Endothelial cell of umbilical vein (primary cell): ENCODE data around the gene LDLRAD4. TPM values are rescaled to one million over a fixed set of nuclear protein-coding genes. Genes with fewer than 3 reads are reported as not detected.

ENCODE experiments used
- BruUV-seq: library from RNA; stranded (reverse); fragments of 400-500 nt; replicated peaks from 2 replicates; lab custom pipeline; 2021; lab: Mats Ljungman, UMichigan
- CTCF ChIA-PET: fragments of 300-600, 350-600 bp; sonication (Branson Sonifier 250); formaldehyde crosslinking; loops from one replicate; lab custom pipeline; 2021; ENCODE audit warnings: antibody characterized with exemption, inconsistent platforms; lab: Charles Lee
- POLR2A ChIA-PET: fragments of 300-600, 350-600 bp; sonication (Branson Sonifier 250); formaldehyde crosslinking; loops from one replicate; lab custom pipeline; 2021; ENCODE audit warnings: antibody characterized with exemption, inconsistent platforms; lab: Charles Lee
- DNase-seq: peaks from one replicate; pipeline ENCODE4 v3.0.0-alpha.2; 2011; ENCODE audit warnings: low read depth, low spot score
- FAIRE-seq: peaks from 2 replicates; lab custom pipeline; 2011; peaks lifted over from hg19 to GRCh38; lab: Jason Lieb, UNC
- H2AFZ ChIP-seq: 2 replicates; pipeline ENCODE4 v1.6.0; 2012; ENCODE audit warnings: low read depth, low read length, control low read depth, inconsistent platforms
- H3K27ac ChIP-seq: 2 replicates; pipeline ENCODE4 v1.5.1; 2011; ENCODE audit warnings: low read depth, mild to moderate bottlenecking, control low read depth, low read length, moderate library complexity; ENCODE audit not compliant: insufficient read depth
- H3K27me3 ChIP-seq, 2 experiments: 2 replicates each; pipeline versions ENCODE4 v1.6.0 to v1.6.1; 2011; ENCODE audit warnings: low read length in 2 of 2, mixed read lengths in 1 of 2; ENCODE audit not compliant: control insufficient read depth in 2 of 2, insufficient read depth in 2 of 2
- H3K36me3 ChIP-seq, 2 experiments: 2 replicates in 1 of 2; 3 replicates in 1 of 2; pipeline ENCODE4 v1.5.1; 2011; ENCODE audit warnings: low read length in 2 of 2, mild to moderate bottlenecking in 1 of 2, moderate library complexity in 1 of 2; ENCODE audit not compliant: control insufficient read depth in 2 of 2, insufficient read depth in 2 of 2; ENCODE audit errors: extremely low read depth in 1 of 2
- H3K4me1 ChIP-seq: 3 replicates; pipeline ENCODE4 v1.5.1; 2011; ENCODE audit warnings: mild to moderate bottlenecking, low read length; ENCODE audit not compliant: control insufficient read depth, insufficient read depth; ENCODE audit errors: extremely low read depth
- H3K4me2 ChIP-seq: 2 replicates; pipeline ENCODE4 v1.6.1; 2011; ENCODE audit warnings: low read length, control low read depth, mixed read lengths; ENCODE audit not compliant: insufficient read depth
- H3K4me3 ChIP-seq, 3 experiments: fragments of 200-600 bp in 1 of 3; sonication (generic), shearing (Covaris generic) in 1 of 3; replicated peaks in 1 of 3; 2 replicates each; pipeline ENCODE4 v1.5.1; 2011 to 2016; ENCODE audit warnings: control low read depth in 3 of 3, low read length in 3 of 3, mild to moderate bottlenecking in 2 of 3, inconsistent platforms in 1 of 3, low read depth in 1 of 3, moderate library complexity in 1 of 3; ENCODE audit not compliant: insufficient read depth in 1 of 3
- H3K79me2 ChIP-seq: 2 replicates; pipeline ENCODE4 v1.6.0; 2012; ENCODE audit warnings: low read length, inconsistent platforms; ENCODE audit not compliant: control insufficient read depth, insufficient read depth
- H3K9ac ChIP-seq: replicated peaks from 2 replicates; pipeline ENCODE3; 2011; ENCODE audit warnings: low read length, control low read depth; ENCODE audit not compliant: insufficient read depth; ENCODE audit errors: extremely low read depth
- H3K9me1 ChIP-seq: replicated peaks from 3 replicates; pipeline ENCODE4 v1.6.0; 2011; ENCODE audit warnings: mild to moderate bottlenecking, low read length; ENCODE audit not compliant: control insufficient read depth, insufficient read depth; ENCODE audit errors: extremely low read depth
- H3K9me3 ChIP-seq: replicated peaks from 2 replicates; pipeline ENCODE4 v1.5.1; 2012; ENCODE audit warnings: low read length, inconsistent platforms; ENCODE audit not compliant: control insufficient read depth, insufficient read depth
- H4K20me1 ChIP-seq: replicated peaks from 2 replicates; pipeline ENCODE3; 2011; ENCODE audit warnings: mild to moderate bottlenecking, low read length; ENCODE audit not compliant: control insufficient read depth, insufficient read depth; ENCODE audit errors: extremely low read depth
- GATA2 ChIP-seq: IDR thresholded peaks from 2 replicates; pipeline ENCODE4 v1.7.0; 2011; ENCODE audit warnings: low read depth, mild to moderate bottlenecking, moderate library complexity, mixed read lengths, low read length; ENCODE audit not compliant: insufficient read length, insufficient read depth
- JUN ChIP-seq: IDR thresholded peaks from 2 replicates; pipeline ENCODE4 v1.6.1; 2011; ENCODE audit warnings: borderline replicate concordance, low read depth; ENCODE audit not compliant: insufficient read length, insufficient read depth
- MYC ChIP-seq: IDR thresholded peaks from one replicate; pipeline ENCODE4 v1.6.1; 2011; ENCODE audit warnings: mild to moderate bottlenecking, low read depth, low read length
- POLR2AphosphoS5 ChIP-seq: IDR thresholded peaks from 2 replicates; pipeline ENCODE4 v1.6.1; 2012; ENCODE audit warnings: low read depth, mild to moderate bottlenecking, control low read depth, low read length, moderate library complexity; ENCODE audit not compliant: insufficient read depth
- dilution Hi-C: fragments of 300-500 bp; cut with MboI; formaldehyde crosslinking; loops from one replicate; pipeline ENCODE4 v1.15.0; 2019; ENCODE audit warnings: low sequenced_read_pairs; ENCODE audit not compliant: extremely low pct_ligation_motif_present
- intact Hi-C: fragments of 100-400 bp; cut with micrococcal nuclease; formaldehyde crosslinking; loops from one replicate; pipeline ENCODE4 v1.10.0; 2022
- polyA plus RNA-seq, 4 experiments: library from polyadenylated mRNA; depleted of rRNA in 3 of 4; stranded (reverse) in 3 of 4; unstranded in 1 of 4; fragments of >200 nt; gene quantifications; 2 replicates each; pipeline versions ENCODE4 v1.2.1 to v1.2.3, GENCODE V29; 2011 to 2012; ENCODE audit warnings: missing spikeins in 1 of 4
- total RNA-seq: library from RNA; stranded (reverse); gene quantifications from 2 replicates; pipeline ENCODE4 v1.2.3, GENCODE V29; 2021
- TF ChIP-seq, protein P1 (sequence below), 2 donors: IDR thresholded peaks; 1 replicate in 1 of 2; 2 replicates in 1 of 2; pipeline ENCODE4 v1.5.1; 2011; ENCODE audit warnings: low read length in 2 of 2, mild to moderate bottlenecking in 2 of 2, moderate library complexity in 2 of 2, control low read depth in 1 of 2, inconsistent platforms in 1 of 2, low read depth in 1 of 2; ENCODE audit not compliant: insufficient read depth in 1 of 2; ENCODE audit errors: extremely low read depth in 1 of 2
- TF ChIP-seq, protein P2 (sequence below): IDR thresholded peaks from 2 replicates; pipeline ENCODE4 v1.6.1; 2011; ENCODE audit not compliant: insufficient read depth, insufficient read length

LDLRAD4 gene
- total and polyA plus RNA-seq, 2 donors (not counting 3 experiments of a cell fraction or from before 2014, with no cell fraction given) = 5.2 to 6.5 TPM

DNA sequence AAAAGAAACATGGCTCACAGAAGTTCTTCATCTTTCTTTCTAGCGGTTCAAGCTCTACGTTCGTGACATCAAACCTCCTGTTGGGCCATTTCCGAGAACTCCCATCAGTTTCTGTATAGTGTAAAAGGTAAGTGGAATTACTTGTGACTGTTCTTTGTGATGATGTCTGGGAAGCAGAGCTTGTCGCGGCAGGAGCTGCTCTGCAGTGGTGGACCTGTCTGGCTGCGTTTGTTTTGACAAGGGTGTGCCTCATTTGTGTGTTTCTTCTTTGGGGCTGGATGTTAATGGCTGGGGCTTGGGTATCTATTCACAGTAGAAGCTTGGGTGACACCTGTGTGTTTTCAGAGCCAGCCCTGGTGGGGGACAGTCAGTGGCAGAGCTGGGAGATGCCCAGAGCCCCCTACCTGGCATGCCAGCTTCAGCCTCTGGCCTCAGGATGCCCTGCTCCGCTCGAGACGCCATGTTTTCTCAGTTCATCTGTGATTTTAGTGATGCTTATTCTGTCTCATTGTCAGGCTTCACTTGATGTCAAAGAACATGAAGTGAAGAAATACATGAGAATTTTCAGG is 59.6 kb downstream of the LDLRAD4 start:
- H3K9me1 ChIP-seq = no peaks in the 10 kb centered on the region
- no peaks in the 10 kb centered on the region for H4K20me1 ChIP-seq
- no peak overlapping the region for H3K4me3 ChIP-seq
- dilution Hi-C loops (no loop called here), intact Hi-C loops (no loop called here)
- CTCF ChIA-PET = interaction anchor here (1.2 kb wide), 1 partner anchor 252 kb away, joined by 4 read pairs; no protein-coding TSS in a partner anchor
- no peaks in the 10 kb centered on the region for H3K36me3 ChIP-seq
- H3K4me2 ChIP-seq = no peak overlapping the region
- TF ChIP-seq POLR2AphosphoS5 (no peak), GATA2 (no peak), MYC (no peak), JUN (no peak)
- TF ChIP-seq, protein P1, sequence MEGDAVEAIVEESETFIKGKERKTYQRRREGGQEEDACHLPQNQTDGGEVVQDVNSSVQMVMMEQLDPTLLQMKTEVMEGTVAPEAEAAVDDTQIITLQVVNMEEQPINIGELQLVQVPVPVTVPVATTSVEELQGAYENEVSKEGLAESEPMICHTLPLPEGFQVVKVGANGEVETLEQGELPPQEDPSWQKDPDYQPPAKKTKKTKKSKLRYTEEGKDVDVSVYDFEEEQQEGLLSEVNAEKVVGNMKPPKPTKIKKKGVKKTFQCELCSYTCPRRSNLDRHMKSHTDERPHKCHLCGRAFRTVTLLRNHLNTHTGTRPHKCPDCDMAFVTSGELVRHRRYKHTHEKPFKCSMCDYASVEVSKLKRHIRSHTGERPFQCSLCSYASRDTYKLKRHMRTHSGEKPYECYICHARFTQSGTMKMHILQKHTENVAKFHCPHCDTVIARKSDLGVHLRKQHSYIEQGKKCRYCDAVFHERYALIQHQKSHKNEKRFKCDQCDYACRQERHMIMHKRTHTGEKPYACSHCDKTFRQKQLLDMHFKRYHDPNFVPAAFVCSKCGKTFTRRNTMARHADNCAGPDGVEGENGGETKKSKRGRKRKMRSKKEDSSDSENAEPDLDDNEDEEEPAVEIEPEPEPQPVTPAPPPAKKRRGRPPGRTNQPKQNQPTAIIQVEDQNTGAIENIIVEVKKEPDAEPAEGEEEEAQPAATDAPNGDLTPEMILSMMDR (IDR thresholded peaks at IDR 0.05; ENCODE audit: extremely low read depth in 1 of 2, insufficient read depth in 1 of 2, low read depth in 1 of 2, low read length in 2 of 2) = no peak
- TF ChIP-seq, protein P2, sequence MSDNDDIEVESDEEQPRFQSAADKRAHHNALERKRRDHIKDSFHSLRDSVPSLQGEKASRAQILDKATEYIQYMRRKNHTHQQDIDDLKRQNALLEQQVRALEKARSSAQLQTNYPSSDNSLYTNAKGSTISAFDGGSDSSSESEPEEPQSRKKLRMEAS = no peak
- H3K79me2 ChIP-seq = no peaks in the 10 kb centered on the region
- no peak overlapping the region for H3K27ac ChIP-seq
- no peaks in the 10 kb centered on the region for H3K4me1 ChIP-seq
- BruUV-seq = no TSS peak
- H3K9me3 ChIP-seq = no peaks in the 10 kb centered on the region
- peaks cover 0 to 6% of the 10 kb centered on the region in 2 experiments for H3K27me3 ChIP-seq
- POLR2A ChIA-PET = no interaction called here
- FAIRE-seq (no peak), DNase-seq (no peak)
- H3K9ac ChIP-seq = no peak overlapping the region
- H2AFZ ChIP-seq = no peak overlapping the region
